Measurements from ENCODE around the gene PRKG2.
"Not testable (repeated sequence)": the region's sequence is repeated elsewhere in the genome, so short reads cannot be mapped to it uniquely, and the experiment has no call there.

PRKG2 gene

GRCh38 chr4:81214881-81215868 is at the start of gene PRKG2:
Gene PRKG2 (minus strand): TSS chr4:81215222. CDS start chr4:81205047, 10,175 bp downstream.
- DNase-seq: no peak

GRCh38 chr4:81260443-81261101 is 45.5 kb upstream of the PRKG2 start:
- no peak for DNase-seq

GRCh38 chr4:81258841-81259550 is 44.0 kb upstream of the PRKG2 start:
- DNase-seq: no peak

- DNase-seq: no peak
Observed at GRCh38 chr4:81257816-81258215, 42.8 kb upstream of the PRKG2 start.

- DNase-seq: no peak
Observed at GRCh38 chr4:81257021-81257420, 42.0 kb upstream of the PRKG2 start.

- DNase-seq: no peak
Observed at GRCh38 chr4:81256059-81256970, 41.3 kb upstream of the PRKG2 start.

GRCh38 chr4:81255524-81255923 is 40.5 kb upstream of the PRKG2 start:
- DNase-seq: no peak

GRCh38 chr4:81250430-81250829 is 35.4 kb upstream of the PRKG2 start:
- no peak for DNase-seq

GRCh38 chr4:81245218-81246009 is 30.4 kb upstream of the PRKG2 start:
- no peak for DNase-seq

GRCh38 chr4:81237791-81238190 is 22.8 kb upstream of the PRKG2 start:
- DNase-seq: no peak

GRCh38 chr4:81235982-81236749 is 21.1 kb upstream of the PRKG2 start:
- no peak for DNase-seq

- DNase-seq: no peak
Observed at GRCh38 chr4:81227968-81228367, 12.9 kb upstream of the PRKG2 start.

GRCh38 chr4:81227138-81227537 is 12.1 kb upstream of the PRKG2 start:
- no peak for DNase-seq

- no peak for DNase-seq
Observed at GRCh38 chr4:81225252-81225651, 10.2 kb upstream of the PRKG2 start.

- not testable (repeated sequence) for DNase-seq
Observed at GRCh38 chr4:81222082-81222472, 7.1 kb upstream of the PRKG2 start.

GRCh38 chr4:81221303-81222081 is 6.5 kb upstream of the PRKG2 start:
- DNase-seq: no peak

- no peak for DNase-seq
Observed at GRCh38 chr4:81220271-81220670, 5.2 kb upstream of the PRKG2 start.

GRCh38 chr4:81218206-81218605 is 3.2 kb upstream of the PRKG2 start:
- DNase-seq: no peak

GRCh38 chr4:81217779-81218178 is 2.8 kb upstream of the PRKG2 start:
- DNase-seq: no peak

- no peak for DNase-seq
Observed at GRCh38 chr4:81215931-81216330, 909 bp upstream of the PRKG2 start.
